HEK293T (cell line): ENCODE data around the gene IGIP.

Experiments used
- ARNT ChIP-seq: fragments of 450-650 bp; IDR thresholded peaks from 2 replicates; pipeline ENCODE4 v1.6.1; 2017; ENCODE audit warnings: mild to moderate bottlenecking
- BHLHE40 ChIP-seq: fragments of 450-650 bp; IDR thresholded peaks from 2 replicates; pipeline ENCODE4 v1.6.1; 2016; ENCODE audit warnings: mild to moderate bottlenecking, moderate library complexity, borderline replicate concordance
- FOXA1 ChIP-seq: fragments of 450-650 bp; IDR thresholded peaks from 2 replicates; pipeline ENCODE4 v1.6.1; 2016; ENCODE audit warnings: mild to moderate bottlenecking
- FOXK2 ChIP-seq: fragments of 450-650 bp; IDR thresholded peaks from 2 replicates; pipeline ENCODE4 v1.6.1; 2016; ENCODE audit warnings: mild to moderate bottlenecking
- L3MBTL2 ChIP-seq: fragments of 450-650 bp; conservative IDR thresholded peaks from 2 replicates; pipeline ENCODE4 v1.6.1; 2016; ENCODE audit warnings: mild to moderate bottlenecking
- LEF1 ChIP-seq: fragments of 450-650 bp; IDR thresholded peaks from 2 replicates; pipeline ENCODE4 v1.6.1; 2017; ENCODE audit warnings: mild to moderate bottlenecking, borderline replicate concordance
- NFRKB ChIP-seq: fragments of 450-650 bp; IDR thresholded peaks from 2 replicates; pipeline ENCODE4 v1.6.1; 2016; ENCODE audit warnings: mild to moderate bottlenecking, moderate library complexity
- SP1 ChIP-seq: fragments of 450-650 bp; IDR thresholded peaks from 2 replicates; pipeline ENCODE4 v1.6.1; 2017
- SUZ12 ChIP-seq: fragments of 450-650 bp; IDR thresholded peaks from 2 replicates; pipeline ENCODE4 v1.6.1; 2016; ENCODE audit warnings: mild to moderate bottlenecking
- TARDBP ChIP-seq: fragments of 450-650 bp; IDR thresholded peaks from 2 replicates; pipeline ENCODE4 v1.6.1; 2016
- ZNF384 ChIP-seq: fragments of 450-650 bp; IDR thresholded peaks from 2 replicates; pipeline ENCODE4 v1.6.1; 2016
- TF ChIP-seq, protein P1 (sequence below): fragments of 450-650 bp; IDR thresholded peaks from 2 replicates; pipeline ENCODE4 v1.6.1; 2016

DNA sequence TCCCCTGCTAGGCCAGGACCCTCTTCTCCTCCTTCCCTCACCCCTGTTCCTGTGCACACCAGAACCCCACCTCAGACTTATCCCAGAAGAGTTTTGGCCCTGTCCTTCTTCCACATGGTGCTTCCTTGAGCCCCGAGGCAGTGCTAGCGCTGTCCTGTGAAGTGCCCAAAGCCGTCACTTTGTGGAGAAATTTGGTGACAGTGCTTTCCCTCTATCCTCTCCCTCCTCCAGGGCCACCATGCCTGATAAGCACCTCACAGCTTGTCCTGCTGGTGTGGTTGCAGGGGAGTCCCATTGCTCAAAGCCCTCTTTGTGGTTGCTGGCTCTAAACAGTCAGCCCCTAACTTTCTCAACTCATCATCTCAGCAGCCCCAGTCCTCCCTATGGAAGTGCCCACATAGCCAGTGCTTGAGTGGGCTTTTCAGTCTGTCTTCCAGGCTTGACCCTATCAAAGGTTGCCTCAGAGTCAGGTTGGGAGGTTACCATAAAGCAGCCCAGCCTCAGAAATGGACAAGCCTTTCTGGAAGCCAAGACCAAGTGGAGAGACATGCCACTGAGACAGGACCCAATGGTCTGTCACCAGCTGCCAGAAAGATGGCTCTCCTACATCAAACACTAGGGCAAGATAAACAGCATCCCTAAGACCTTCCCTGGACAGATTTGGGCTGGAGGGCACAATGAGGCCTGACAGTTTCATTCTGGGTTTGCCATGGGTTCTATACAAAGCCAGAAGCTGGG lies 18.0 kb downstream of the IGIP start:
- no peak for TF ChIP-seq SP1
- TF ChIP-seq LEF1: no peak
- TF ChIP-seq TARDBP: no peak
- no peak for TF ChIP-seq BHLHE40
- TF ChIP-seq ARNT: no peak
- no peak for TF ChIP-seq FOXK2
- TF ChIP-seq FOXA1: no peak
- TF ChIP-seq, protein P1, sequence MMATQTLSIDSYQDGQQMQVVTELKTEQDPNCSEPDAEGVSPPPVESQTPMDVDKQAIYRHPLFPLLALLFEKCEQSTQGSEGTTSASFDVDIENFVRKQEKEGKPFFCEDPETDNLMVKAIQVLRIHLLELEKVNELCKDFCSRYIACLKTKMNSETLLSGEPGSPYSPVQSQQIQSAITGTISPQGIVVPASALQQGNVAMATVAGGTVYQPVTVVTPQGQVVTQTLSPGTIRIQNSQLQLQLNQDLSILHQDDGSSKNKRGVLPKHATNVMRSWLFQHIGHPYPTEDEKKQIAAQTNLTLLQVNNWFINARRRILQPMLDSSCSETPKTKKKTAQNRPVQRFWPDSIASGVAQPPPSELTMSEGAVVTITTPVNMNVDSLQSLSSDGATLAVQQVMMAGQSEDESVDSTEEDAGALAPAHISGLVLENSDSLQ: no peak
- TF ChIP-seq L3MBTL2: no peak
- TF ChIP-seq ZNF384: no peak
- no peak for TF ChIP-seq SUZ12
- no peak for TF ChIP-seq NFRKB
